SH-SY5Y (cell line): Measurements from ENCODE around the gene SLC25A21.

Source experiments
- GATA2 ChIP-seq: IDR thresholded peaks from 2 replicates; pipeline ENCODE4 v1.6.1; 2011; ENCODE audit warnings: mild to moderate bottlenecking, low read depth, low read length
- GATA3 ChIP-seq: IDR thresholded peaks from 2 replicates; pipeline ENCODE4 v1.6.1; 2011; ENCODE audit warnings: low read depth, mild to moderate bottlenecking, low read length, moderate library complexity

GRCh38 chr14:36676236-36676635 is 496.2 kb downstream of the SLC25A21 start:
- no peak for TF ChIP-seq GATA3
- TF ChIP-seq GATA2 = no peak
